Islet of Langerhans (tissue), 1 donor: ENCODE results near the gene COL21A1.

Experiments
- FAIRE-seq: peaks from one replicate; lab custom pipeline; 2011; peaks lifted over from hg19 to GRCh38; lab: Jason Lieb, UNC

The COL21A1 gene

GRCh38 chr6:56245903-56246351, 1.5 kb downstream of the COL21A1 start:
- FAIRE-seq: no peak

- no peak for FAIRE-seq
Measured at GRCh38 chr6:56244528-56245253, 2.7 kb downstream of the COL21A1 start.

DNA sequence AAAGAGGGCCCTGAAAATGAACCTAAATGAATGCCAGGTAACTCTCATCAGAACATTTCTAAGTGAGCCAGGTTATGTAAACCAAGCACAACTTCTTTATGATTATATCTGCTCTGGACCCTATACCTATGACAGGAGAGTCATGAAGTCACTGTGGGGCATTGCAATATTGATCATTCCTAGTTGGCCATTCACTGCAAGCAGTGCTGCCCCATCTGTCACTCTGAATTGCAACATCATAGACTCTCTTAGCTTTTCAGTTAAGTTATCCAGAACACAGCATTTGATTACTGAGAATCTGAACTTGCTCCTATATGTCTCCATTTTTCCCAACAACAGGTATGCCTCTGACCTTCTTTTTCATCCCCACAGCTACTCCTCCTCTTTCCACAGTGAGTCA, 3.3 kb downstream of the COL21A1 start:
- FAIRE-seq: no peak

DNA sequence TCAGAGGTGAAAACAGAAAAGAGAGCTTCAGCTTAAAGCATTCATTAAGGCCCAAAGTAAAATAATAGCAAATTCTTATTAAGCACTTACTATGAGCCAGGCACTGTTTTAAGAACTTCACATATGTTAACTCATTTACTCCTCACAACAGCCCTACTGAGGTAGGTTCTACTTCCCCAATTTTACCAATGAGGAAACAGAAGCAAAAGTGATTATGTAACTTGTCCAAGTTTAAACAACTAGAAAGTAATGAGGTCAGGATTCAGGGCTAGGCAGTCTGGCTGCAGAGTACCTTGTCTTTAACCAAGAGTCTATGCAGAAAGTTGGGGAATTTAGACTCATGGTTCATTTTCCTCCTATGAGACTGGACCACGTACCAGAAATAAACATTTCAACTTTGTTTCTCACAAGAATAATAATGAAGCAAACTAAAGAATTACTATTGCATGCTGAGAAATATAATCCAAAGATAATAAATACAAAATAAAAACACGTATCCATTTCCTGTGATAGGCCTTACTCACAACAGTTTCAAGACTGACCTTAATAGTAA, 3.8 kb downstream of the COL21A1 start:
- no peak for FAIRE-seq

DNA sequence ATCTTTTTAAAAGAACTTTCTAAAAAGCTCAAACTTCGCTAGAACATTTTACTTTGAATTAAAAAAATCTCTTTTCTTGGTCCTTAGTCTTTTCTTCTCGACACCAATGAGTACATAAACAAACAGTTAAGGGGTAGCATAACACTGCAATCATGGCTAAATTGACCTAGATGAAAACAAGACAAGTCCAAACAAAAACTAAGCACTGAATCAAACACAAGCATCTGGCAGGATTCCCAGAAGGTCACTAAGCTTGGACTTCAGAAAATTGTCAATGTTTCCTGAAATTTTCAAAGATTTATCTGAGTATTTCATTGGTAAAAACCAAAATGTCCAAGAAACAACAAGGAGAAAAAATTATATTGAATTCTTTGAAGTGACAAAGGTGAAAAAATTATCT, 5.0 kb downstream of the COL21A1 start:
- no peak for FAIRE-seq

GRCh38 chr6:56241124-56241802, 6.1 kb downstream of the COL21A1 start:
- no peak for FAIRE-seq

- FAIRE-seq: no peak
Measured at GRCh38 chr6:56238352-56238751, 9.0 kb downstream of the COL21A1 start.

DNA sequence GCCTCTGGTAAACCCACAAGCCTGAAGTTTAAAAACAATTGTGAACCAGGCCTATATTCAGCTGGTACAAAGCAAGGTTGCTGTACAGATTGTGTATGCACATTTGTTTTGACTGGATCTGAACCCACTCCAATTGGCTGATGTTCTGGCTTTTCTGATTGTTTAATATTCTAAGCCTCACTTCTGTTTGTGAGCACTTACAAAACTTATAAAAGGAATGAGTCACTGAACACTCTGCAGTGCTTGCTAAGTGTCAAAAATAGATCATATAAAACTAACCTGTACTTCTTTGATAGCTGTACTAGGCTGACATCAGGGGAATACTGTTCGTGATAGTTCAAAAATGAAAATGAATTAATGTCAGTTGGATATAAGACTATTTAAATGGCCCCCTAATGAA, 12.1 kb downstream of the COL21A1 start:
- FAIRE-seq: no peak

- FAIRE-seq: no peak
Measured at GRCh38 chr6:56232436-56232835, 14.9 kb downstream of the COL21A1 start.

- FAIRE-seq: no peak
Measured at GRCh38 chr6:56231827-56232226, 15.6 kb downstream of the COL21A1 start.

- no peak for FAIRE-seq
Measured at GRCh38 chr6:56230976-56231566, 16.3 kb downstream of the COL21A1 start.

DNA sequence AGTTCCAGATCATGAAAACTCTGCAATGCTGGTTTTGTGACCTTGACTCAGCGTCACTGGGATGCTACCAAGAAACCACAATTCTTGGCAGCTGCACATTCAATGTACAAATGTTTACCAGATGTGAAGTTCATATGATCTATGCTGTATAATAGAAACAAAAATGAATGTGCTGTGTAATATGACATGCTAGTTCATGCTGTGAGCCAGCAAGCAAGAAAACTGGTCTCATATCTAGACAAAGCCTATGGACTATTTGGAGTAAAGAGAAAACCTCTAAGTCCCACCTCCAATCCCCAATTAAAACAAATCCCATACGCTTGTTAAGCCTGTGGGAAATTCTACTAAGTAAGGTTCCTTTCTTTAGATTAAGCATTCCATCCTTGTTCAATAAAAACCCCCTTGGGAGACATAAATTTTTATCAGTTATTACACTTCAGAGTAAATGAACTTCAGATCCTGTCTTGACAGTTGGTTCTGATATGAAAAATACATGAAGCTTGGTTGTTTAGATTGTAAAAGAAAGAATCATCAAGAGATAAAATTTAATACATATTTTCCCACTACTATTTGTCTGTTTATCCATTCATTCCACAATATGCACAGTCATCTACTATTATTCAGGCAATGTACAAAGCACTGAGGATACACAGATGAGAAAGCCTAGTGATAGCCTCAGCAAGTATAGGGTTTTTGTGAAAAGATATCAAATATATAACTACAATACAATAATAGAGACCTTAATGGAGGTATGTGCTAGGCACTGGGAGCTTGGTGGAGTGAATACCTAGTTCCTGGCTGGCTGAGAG, 20.1 kb downstream of the COL21A1 start:
- FAIRE-seq: no peak

DNA sequence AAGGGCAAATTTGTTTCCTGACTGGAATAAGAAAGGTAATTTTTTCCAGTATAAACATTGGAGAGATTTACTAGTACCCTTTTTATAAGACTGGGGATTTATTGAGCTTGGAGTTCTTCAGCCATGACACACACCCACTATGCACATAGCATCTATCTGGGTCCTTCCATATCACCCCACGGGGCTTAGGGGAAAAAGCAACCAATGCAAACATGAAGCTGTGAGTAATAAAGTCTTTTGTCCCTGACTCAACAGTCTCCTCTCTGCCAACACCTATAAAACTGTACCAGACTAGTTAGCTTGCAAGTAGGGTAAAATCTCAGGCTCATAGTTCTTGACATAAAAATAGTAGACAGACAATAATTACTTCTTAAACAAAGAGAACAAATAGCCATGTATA, 23.4 kb downstream of the COL21A1 start:
- no peak for FAIRE-seq

GRCh38 chr6:56222499-56222898, 24.9 kb downstream of the COL21A1 start:
- FAIRE-seq: no peak

DNA sequence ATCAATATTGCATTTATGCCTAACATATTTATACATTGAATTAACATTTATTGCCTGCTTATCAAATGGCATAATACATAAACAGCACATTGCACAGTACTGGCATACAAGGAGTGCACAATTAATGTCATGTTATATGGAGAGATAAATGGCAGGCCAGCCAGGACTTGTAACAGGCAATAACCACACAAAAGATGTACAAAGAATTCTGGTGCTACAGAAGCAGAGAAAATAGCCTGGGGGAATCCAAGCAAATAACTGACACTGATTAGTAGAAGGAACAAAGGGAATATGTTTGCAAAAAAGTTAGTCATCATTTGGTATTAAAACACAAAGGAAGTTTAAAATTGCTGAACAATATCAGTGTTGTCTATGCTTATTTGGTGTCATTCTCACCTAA, 27.3 kb downstream of the COL21A1 start:
- no peak for FAIRE-seq

GRCh38 chr6:56214703-56215101, 32.7 kb downstream of the COL21A1 start:
- FAIRE-seq: no peak

DNA sequence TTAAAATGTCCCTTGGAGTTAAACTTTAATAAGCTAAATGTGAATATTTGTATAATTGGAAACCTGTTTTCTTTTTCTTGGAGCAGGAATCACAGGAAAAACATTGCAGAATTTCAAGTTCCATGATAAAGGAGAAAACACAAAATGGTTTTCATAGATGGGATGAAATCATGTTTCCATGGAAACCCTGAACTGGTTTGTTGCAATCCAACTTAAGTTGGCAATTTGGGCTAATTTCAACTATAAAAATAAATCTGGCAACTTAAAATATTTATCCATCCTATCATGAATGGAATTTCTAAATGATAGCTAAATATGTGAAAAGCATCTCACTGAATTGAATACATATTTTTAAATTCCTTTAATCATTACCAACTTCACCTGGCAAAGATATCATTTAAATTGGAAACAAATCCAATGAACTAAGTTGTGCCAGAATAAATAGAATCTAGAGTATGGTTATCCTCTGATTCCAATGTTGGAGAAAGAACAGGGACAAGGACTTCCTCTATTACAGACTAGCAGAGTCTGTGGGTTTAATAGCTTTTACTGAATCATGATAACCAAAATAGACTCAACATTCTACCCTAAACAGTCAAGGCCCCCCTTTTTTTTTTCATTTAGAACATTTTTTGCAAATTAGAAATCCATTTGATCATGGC, 33.2 kb downstream of the COL21A1 start:
- FAIRE-seq: no peak

GRCh38 chr6:56211724-56212123, 35.7 kb downstream of the COL21A1 start:
- no peak for FAIRE-seq

DNA sequence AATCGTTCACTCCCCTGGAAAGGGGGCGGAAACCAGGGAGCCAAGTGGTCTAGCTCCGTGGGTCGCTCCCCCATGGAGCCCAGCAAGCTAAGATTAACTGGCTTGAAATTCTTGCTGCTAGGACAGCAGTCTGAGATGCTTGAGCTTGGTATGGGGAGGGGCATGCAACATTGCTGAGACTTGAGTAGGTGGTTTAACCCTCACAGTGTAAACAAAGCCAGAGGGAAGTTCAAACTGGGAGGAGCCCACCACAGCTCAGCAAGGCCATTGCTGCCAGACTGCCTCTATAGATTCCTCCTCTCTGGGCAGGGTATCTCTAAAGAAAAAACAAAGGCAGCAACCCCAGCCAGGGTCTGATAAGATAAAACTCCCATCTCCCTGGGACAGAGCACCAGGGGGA, 43.2 kb downstream of the COL21A1 start:
- FAIRE-seq: no peak

DNA sequence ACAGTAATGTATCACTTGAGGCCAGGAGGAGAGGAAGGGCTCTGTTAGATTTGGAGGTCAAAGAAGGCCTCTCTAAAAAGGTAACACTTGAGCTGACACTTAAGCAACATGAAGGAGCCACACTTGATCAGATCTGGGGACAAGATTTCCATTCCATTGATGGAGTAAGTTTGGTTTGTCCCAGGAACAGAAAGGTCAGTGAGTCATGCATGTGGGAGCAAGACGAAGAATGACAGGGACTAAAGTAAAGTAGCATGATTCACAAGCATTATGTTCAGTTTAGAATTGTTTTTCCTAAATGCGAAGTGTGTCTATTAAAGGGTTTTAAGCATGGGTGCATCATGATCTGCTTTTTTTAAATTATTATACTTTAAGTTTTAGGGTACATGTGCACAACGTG, 47.4 kb downstream of the COL21A1 start:
- FAIRE-seq: no peak

GRCh38 chr6:56193846-56194245, 53.5 kb downstream of the COL21A1 start:
- FAIRE-seq: no peak

DNA sequence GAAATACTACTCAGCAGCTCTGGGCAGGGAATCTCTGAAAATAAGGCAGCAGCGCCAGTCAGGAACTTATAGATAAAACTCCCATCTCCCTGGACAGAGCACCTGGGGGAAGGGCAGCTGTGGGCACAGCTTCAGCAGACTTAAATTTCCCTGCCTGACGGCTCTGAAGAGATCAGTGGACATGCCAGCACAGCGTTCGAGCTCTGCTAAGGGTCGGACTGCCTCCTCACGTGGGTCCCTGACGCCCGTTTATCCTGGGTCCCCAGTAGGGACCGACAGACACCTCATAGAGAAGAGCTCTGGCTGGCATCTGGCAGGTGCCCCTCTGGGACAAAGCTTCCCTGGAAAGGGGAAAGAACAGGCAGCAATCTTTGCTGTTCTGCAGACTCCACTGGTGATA, 59.0 kb downstream of the COL21A1 start:
- no peak for FAIRE-seq
